HL-60 (cell line): ENCODE data around the gene NKPD1.

Source experiments
- CTCF ChIP-seq: IDR thresholded peaks from one replicate; pipeline ENCODE4 v1.5.1; 2011; ENCODE audit warnings: low read length, control low read depth, inconsistent platforms; ENCODE audit not compliant: insufficient read depth
- POLR2AphosphoS5 ChIP-seq: IDR thresholded peaks from 2 replicates; pipeline ENCODE4 v1.6.1; 2012; ENCODE audit warnings: low read depth
- REST ChIP-seq: IDR thresholded peaks from 2 replicates; pipeline ENCODE4 v1.6.1; 2012; ENCODE audit warnings: low read depth; ENCODE audit not compliant: insufficient replicate concordance

GRCh38 chr19:45171211-45171623 is 10.4 kb upstream of the NKPD1 start:
- no peak for TF ChIP-seq CTCF
- no peak for TF ChIP-seq REST
- no peak for TF ChIP-seq POLR2AphosphoS5
